ENCODE data around the gene MARK1. TPM values are rescaled to one million over a fixed set of nuclear protein-coding genes. Genes with fewer than 3 reads are reported as not detected.

The MARK1 gene
- total RNA-seq, 1 experiment from 2014 or later, result 17.8 TPM

- no peak overlapping the region for H4K91ac ChIP-seq (ENCODE audit: insufficient read length, low read depth, low read length)
- no peak overlapping the region for H4K5ac ChIP-seq (ENCODE audit: insufficient read length, low read depth, low read length)
- no peak overlapping the region for H3K27ac ChIP-seq (ENCODE audit: insufficient read length, low read depth, low read length)
- H3K56ac ChIP-seq (ENCODE audit: insufficient read length, low read depth, low read length), result no peak overlapping the region
- peak overlapping the region; percentile 99 for H3K4me2 ChIP-seq (ENCODE audit: insufficient read depth, insufficient read length, low read length)
- H2BK12ac ChIP-seq (ENCODE audit: insufficient read length, low read depth, low read length), result no peak overlapping the region
- Mint-ChIP-seq H3K4me3 (peak overlapping the region; percentile 74 to 93), H3K27ac (peak overlapping the region in 1 of 3 experiments; percentile 52; a peak in 3 of 7 replicates), H3K4me1 (peaks cover 31 to 36% of the 10 kb centered on the region in 2 experiments), H3K36me3 (ENCODE audit: insufficient read depth in 1 of 3, low read depth in 3 of 3) (peaks cover 0 to 12% (median 9%) of the 10 kb centered on the region in 3 experiments; a peak in 5 of 7 replicates), H3K9me3 (peaks cover 6 to 10% of the 10 kb centered on the region in 2 experiments), H3K27me3 (ENCODE audit: low read depth) (peaks cover 3% of the 10 kb centered on the region)
- no peak overlapping the region for H3K18ac ChIP-seq (ENCODE audit: insufficient read length, low read depth, low read length)
- H2AFZ ChIP-seq (ENCODE audit: low read length), result no peak overlapping the region
- no peak overlapping the region for H3K4ac ChIP-seq (ENCODE audit: low read depth, low read length)
- H3K14ac ChIP-seq (ENCODE audit: insufficient read depth, low read length), result no peak overlapping the region
- H2BK5ac ChIP-seq (ENCODE audit: insufficient read length, low read length), result no peak overlapping the region
- H3K79me1 ChIP-seq (ENCODE audit: insufficient read depth, low read depth, low read length, poor library complexity, severe bottlenecking), result no peaks in the 10 kb centered on the region
- no peak for DNase-seq
- no peaks in the 10 kb centered on the region for H4K20me1 ChIP-seq (ENCODE audit: control insufficient read depth, insufficient read depth, insufficient read length)
- peaks cover 14% of the 10 kb centered on the region for H3K23me2 ChIP-seq (ENCODE audit: insufficient read length, low read depth, low read length, poor library complexity, severe bottlenecking)
- no peak overlapping the region for H2BK15ac ChIP-seq (ENCODE audit: low read depth, low read length)
- no peaks in the 10 kb centered on the region for H3K4me1 ChIP-seq (ENCODE audit: insufficient read depth, low read length)
- TF ChIP-seq CTCF (conservative IDR thresholded peaks at IDR 0.05), result no peak
- H2AK5ac ChIP-seq (ENCODE audit: insufficient read length, low read length), result no peak overlapping the region
- H2BK20ac ChIP-seq (ENCODE audit: low read depth, low read length, poor library complexity, severe bottlenecking), result no peak overlapping the region
- H3T11ph ChIP-seq (ENCODE audit: low read length), result no peak overlapping the region
- no peaks in the 10 kb centered on the region for H3K27me3 ChIP-seq (ENCODE audit: insufficient read depth, low read length)
- H4K8ac ChIP-seq (replicated peaks; ENCODE audit: insufficient read length, low read depth, low read length), result no peak overlapping the region
- H3K23ac ChIP-seq (ENCODE audit: insufficient read length, low read depth, low read length), result no peak overlapping the region
- H3K79me2 ChIP-seq (ENCODE audit: insufficient read depth, low read length), result peaks cover 20% of the 10 kb centered on the region
- no CpG with 5 or more reads among the region's 6 CpGs for WGBS (ENCODE audit: extremely low coverage, insufficient read length, low lambda C conversion rate)
- no peaks in the 10 kb centered on the region for H3K9me3 ChIP-seq (ENCODE audit: control insufficient read depth, low read depth, low read length)
- peak overlapping the region; percentile 69 for H3K9ac ChIP-seq (ENCODE audit: extremely low read depth, insufficient read length, low read length)
- H2BK120ac ChIP-seq (ENCODE audit: low read depth, low read length, poor library complexity, severe bottlenecking), result no peak overlapping the region
Measured at GRCh38 chr1:220529521-220530020, 1.6 kb downstream of the MARK1 start.
